ENCODE results near the gene LAMA2.

- TF ChIP-seq CTCF (IDR thresholded peaks at IDR 0.05) = no peak
- no peak for TF ChIP-seq POLR2A (IDR thresholded peaks at IDR 0.05)
These were observed 49.1 kb downstream of the LAMA2 start for GRCh38 chr6:128932061-128932460.

All from stomach (tissue), 4 donors.